Naive thymus-derived CD8-positive, alpha-beta T cell (primary cell): ENCODE data around the gene RNF135. TPM values are rescaled to one million over a fixed set of nuclear protein-coding genes. Genes with fewer than 3 reads are reported as not detected.
A peak's percentile ranks its signal among the peaks of the same experiment; 100 is the strongest.
"Not testable (repeated sequence)": the region's sequence is repeated elsewhere in the genome, so short reads cannot be mapped to it uniquely, and the experiment has no call there.

Source experiments
- ATAC-seq, 2 donors: fragments of 150-1000 bp; cut with Tn5 transposase in 1 of 2; sonication (Bioruptor Pico), chemical (Tn5 transposase) in 1 of 2; 1 replicate in 1 of 2; 2 replicates in 1 of 2; pipeline ENCODE4 v1.10.0; 2021; ENCODE audit warnings: mild to moderate bottlenecking in 2 of 2, moderate library complexity in 2 of 2
- POLR2A ChIA-PET: fragments of 350-600 bp; sonication (Branson Sonifier 250); formaldehyde crosslinking; loops from one replicate; lab custom pipeline; 2021; ENCODE audit warnings: antibody characterized with exemption; lab: Charles Lee
- DNase-seq, 10 donors: peaks; one replicate each; pipeline versions ENCODE4 v3.0.0 to v3.0.0-alpha.2; 2020 to 2022
- H3K27ac Mint-ChIP-seq, 10 donors: one replicate each; pipeline ENCODE4 v1.8.0; 2020 to 2022; ENCODE audit warnings: mild to moderate bottlenecking in 10 of 10, mixed read lengths in 10 of 10, moderate library complexity in 4 of 10, inconsistent platforms in 1 of 10
- H3K27me3 Mint-ChIP-seq, 5 donors: one replicate each; pipeline ENCODE4 v1.8.0; 2021 to 2022; ENCODE audit warnings: mixed read lengths in 5 of 5
- H3K36me3 Mint-ChIP-seq, 3 donors: one replicate each; pipeline ENCODE4 v1.8.0; 2020 to 2022; ENCODE audit warnings: mixed read lengths in 3 of 3, mild to moderate bottlenecking in 2 of 3, inconsistent platforms in 1 of 3
- H3K4me1 Mint-ChIP-seq, 4 donors: one replicate each; pipeline ENCODE4 v1.8.0; 2021 to 2022; ENCODE audit warnings: mixed read lengths in 4 of 4
- H3K4me3 Mint-ChIP-seq, 10 donors: one replicate each; pipeline ENCODE4 v1.8.0; 2020 to 2022; ENCODE audit warnings: mild to moderate bottlenecking in 10 of 10, mixed read lengths in 10 of 10, moderate library complexity in 6 of 10, inconsistent platforms in 1 of 10
- H3K9me3 Mint-ChIP-seq, 9 donors: one replicate each; pipeline ENCODE4 v1.8.0; 2020 to 2022; ENCODE audit warnings: mixed read lengths in 9 of 9, mild to moderate bottlenecking in 3 of 9, inconsistent platforms in 1 of 9, moderate library complexity in 1 of 9
- polyA plus RNA-seq, 3 donors: library from polyadenylated mRNA; unstranded; fragments of 300-500 nt; fragmentation: Illumina TruSeq; gene quantifications; one replicate each; pipeline ENCODE4 v1.2.3, GENCODE V29; 2021
- total RNA-seq, 8 experiments: library from RNA in 2 of 8; stranded (reverse) in 2 of 8; gene quantifications; one replicate each; pipeline ENCODE4 v1.2.3 and lab custom pipeline; 2021 to 2026

RNF135 gene
- total and polyA plus RNA-seq, 5 experiments from 2014 or later: 2.9 to 5.4 (median 3.3) TPM

GRCh38 chr17:30958187-30958586 lies 12.7 kb upstream of the RNF135 start:
- H3K27ac Mint-ChIP-seq: peak overlapping the region in 3 of 10 donors; percentile 4 to 59 (median 30)
- DNase-seq (no peak), ATAC-seq (no peak)
- no peaks in the 10 kb centered on the region for H3K36me3 Mint-ChIP-seq
- peak overlapping the region in 2 of 10 donors; percentile 0 to 42 for H3K4me3 Mint-ChIP-seq
- H3K4me1 Mint-ChIP-seq: peaks cover 0 to 61% (median 0%) of the 10 kb centered on the region in 4 donors
- H3K9me3 Mint-ChIP-seq: no peaks in the 10 kb centered on the region
- POLR2A ChIA-PET: no interaction called here
- H3K27me3 Mint-ChIP-seq: peaks cover 0 to 13% (median 6%) of the 10 kb centered on the region in 5 donors

GRCh38 chr17:30961209-30962188 lies 9.3 kb upstream of the RNF135 start:
- H3K36me3 Mint-ChIP-seq: no peaks in the 10 kb centered on the region
- H3K27ac Mint-ChIP-seq: peak overlapping the region in 2 of 10 donors; percentile 38 to 86
- peak overlapping the region in 1 of 10 donors; percentile 62 for H3K4me3 Mint-ChIP-seq
- H3K4me1 Mint-ChIP-seq: peaks cover 0 to 42% (median 0%) of the 10 kb centered on the region in 4 donors
- H3K27me3 Mint-ChIP-seq: peaks cover 0 to 13% (median 5%) of the 10 kb centered on the region in 5 donors
- ATAC-seq (no peak), DNase-seq (peak in 1 of 10 donors; percentile 21)
- no peaks in the 10 kb centered on the region for H3K9me3 Mint-ChIP-seq
- POLR2A ChIA-PET: no interaction called here

GRCh38 chr17:30964312-30964711 lies 6.5 kb upstream of the RNF135 start:
- H3K4me1 Mint-ChIP-seq: peaks cover 0 to 37% (median 2%) of the 10 kb centered on the region in 4 donors
- H3K36me3 Mint-ChIP-seq, H3K9me3 Mint-ChIP-seq, POLR2A ChIA-PET, H3K27me3 Mint-ChIP-seq, ATAC-seq, DNase-seq, H3K4me3 Mint-ChIP-seq, H3K27ac Mint-ChIP-seq: not testable (repeated sequence)

- no peak for DNase-seq
- Mint-ChIP-seq H3K36me3 (no peaks in the 10 kb centered on the region), H3K4me1 (peaks cover 0 to 35% (median 4%) of the 10 kb centered on the region in 4 donors), H3K27me3 (peaks cover 1 to 9% (median 4%) of the 10 kb centered on the region in 5 donors), H3K9me3 (no peaks in the 10 kb centered on the region), H3K4me3 (no peak overlapping the region), H3K27ac (no peak overlapping the region)
- no peak for ATAC-seq
- POLR2A ChIA-PET: no interaction called here
Observed at GRCh38 chr17:30964876-30965275, 6.0 kb upstream of the RNF135 start.

DNA sequence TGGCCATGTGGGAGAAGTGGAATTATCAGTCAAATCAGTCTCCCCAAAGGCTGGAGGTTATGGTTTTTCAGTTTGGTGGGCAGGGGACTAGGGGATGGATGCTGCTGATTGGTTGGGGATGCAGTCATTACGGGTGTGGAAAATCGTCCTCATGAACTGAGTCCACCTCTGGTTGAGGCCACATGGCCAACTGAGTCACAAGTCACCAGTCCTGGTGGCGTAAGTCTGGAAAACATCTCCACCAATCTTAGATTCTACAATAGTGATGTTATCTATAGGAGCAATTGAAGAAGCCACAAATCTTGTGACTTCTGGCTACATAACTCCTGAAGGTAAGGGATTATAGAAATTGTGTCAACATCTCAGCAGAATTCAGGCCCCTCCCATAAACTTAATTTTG lies 5.2 kb upstream of the RNF135 start:
- no peaks in the 10 kb centered on the region for H3K36me3 Mint-ChIP-seq
- no peak overlapping the region for H3K4me3 Mint-ChIP-seq
- peaks cover 4 to 41% (median 12%) of the 10 kb centered on the region in 4 donors for H3K4me1 Mint-ChIP-seq
- ATAC-seq: no peak
- no peaks in the 10 kb centered on the region for H3K9me3 Mint-ChIP-seq
- POLR2A ChIA-PET: no interaction called here
- no peak overlapping the region for H3K27ac Mint-ChIP-seq
- peaks cover 5 to 17% (median 8%) of the 10 kb centered on the region in 5 donors for H3K27me3 Mint-ChIP-seq
- DNase-seq: no peak

DNA sequence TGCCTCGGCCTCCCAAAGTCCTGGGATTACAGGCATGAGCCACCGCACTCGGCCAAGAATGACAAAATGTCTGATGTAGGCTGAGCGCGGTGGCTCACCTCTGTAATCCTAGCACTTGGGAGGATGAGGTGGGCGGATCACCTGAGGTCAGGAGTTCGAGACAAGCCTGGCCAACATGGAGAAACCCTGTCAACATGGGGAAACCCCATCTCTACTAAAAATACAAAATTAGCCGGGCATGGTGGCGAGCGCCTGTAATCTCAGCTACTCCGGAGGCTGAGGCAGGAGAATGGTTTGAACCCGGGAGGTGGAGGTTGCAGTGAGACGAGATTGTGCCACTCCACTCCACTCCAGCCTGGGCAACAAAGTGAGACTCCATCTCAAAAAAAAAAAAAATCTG lies 2.9 kb upstream of the RNF135 start:
- not testable (repeated sequence) for H3K4me3 Mint-ChIP-seq, DNase-seq, ATAC-seq, H3K27ac Mint-ChIP-seq, H3K9me3 Mint-ChIP-seq, H3K36me3 Mint-ChIP-seq
- Mint-ChIP-seq H3K4me1 (peaks cover 6 to 37% (median 26%) of the 10 kb centered on the region in 4 donors), H3K27me3 (peaks cover 5 to 28% (median 11%) of the 10 kb centered on the region in 5 donors)
- POLR2A ChIA-PET: interaction anchor here (1.2 kb wide), 1 partner anchor 40 kb away, joined by 3 read pairs; no protein-coding TSS in a partner anchor

- POLR2A ChIA-PET: interaction anchor here (0.6 to 1.3 kb wide), 4 partner anchors 38 to 1572 kb away, joined by 6 to 8 read pairs (median 6); no protein-coding TSS in a partner anchor
- Mint-ChIP-seq H3K4me3 (peak overlapping the region; percentile 90 to 97 (median 95)), H3K36me3 (peaks cover under 1 to 6% (median 4%) of the 10 kb centered on the region in 3 donors), H3K27me3 (peaks cover 5 to 33% (median 12%) of the 10 kb centered on the region in 5 donors), H3K9me3 (peaks cover 0 to 2% (median 0%) of the 10 kb centered on the region in 9 donors), H3K4me1 (peaks cover 7 to 49% (median 28%) of the 10 kb centered on the region in 4 donors), H3K27ac (peak overlapping the region in 9 of 10 donors; percentile 66 to 92 (median 86))
- ATAC-seq: peak; percentile 18 to 33
- peak in 5 of 10 donors; percentile 4 to 21 (median 13) for DNase-seq
Observed at GRCh38 chr17:30969989-30970830, 629 bp upstream of the RNF135 start.

DNA sequence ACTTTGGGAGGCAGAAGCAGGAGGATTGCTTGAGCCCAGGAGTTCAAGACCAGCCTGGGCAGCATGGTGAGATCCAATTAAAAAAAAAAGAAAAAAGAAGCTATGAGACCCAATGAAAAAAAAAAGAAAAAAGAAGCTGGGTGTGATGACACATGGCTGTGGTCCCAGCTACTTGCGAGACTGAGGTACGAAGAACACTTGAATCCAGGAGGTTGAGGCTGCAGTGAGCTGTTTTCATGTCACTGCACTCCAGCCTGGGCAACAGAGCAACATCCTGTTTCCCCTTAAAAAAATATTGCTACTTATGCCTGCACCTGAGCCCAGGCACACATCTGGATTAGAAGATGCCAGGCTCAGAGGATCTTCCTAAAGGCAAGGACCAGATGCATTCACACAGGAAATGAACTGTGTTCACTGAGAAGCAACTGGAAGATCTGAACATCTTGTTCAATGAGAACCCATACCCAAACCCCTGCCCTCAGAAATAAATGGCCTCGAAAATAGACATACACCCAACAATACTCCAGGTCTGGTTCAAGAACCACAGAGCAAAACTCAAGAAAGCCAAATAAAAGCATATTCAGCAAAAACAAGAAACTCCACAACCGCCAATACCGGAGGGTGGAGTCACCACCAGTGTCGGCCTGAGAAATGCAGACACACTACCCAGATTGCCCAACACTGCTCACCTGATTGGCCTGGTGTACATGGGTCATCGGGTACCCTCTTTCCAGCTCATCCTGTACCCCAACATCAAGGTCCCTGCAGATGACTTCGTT lies 4.4 kb downstream of the RNF135 start:
- Mint-ChIP-seq H3K27ac (peak overlapping the region in 3 of 10 donors; percentile 40 to 74 (median 50)), H3K36me3 (peaks cover 6 to 13% (median 13%) of the 10 kb centered on the region in 3 donors), H3K4me3 (peak overlapping the region in 2 of 10 donors; percentile 18 to 25), H3K9me3 (peaks cover 0 to 5% (median 0%) of the 10 kb centered on the region in 9 donors), H3K4me1 (peaks cover 8 to 40% (median 21%) of the 10 kb centered on the region in 4 donors), H3K27me3 (peaks cover 2 to 22% (median 5%) of the 10 kb centered on the region in 5 donors)
- peak in 1 of 10 donors; percentile 2 for DNase-seq
- ATAC-seq: no peak
- POLR2A ChIA-PET: interaction anchor here (0.7 kb wide), 2 partner anchors 134 to 1031 kb away, joined by 3 read pairs; no protein-coding TSS in a partner anchor

DNA sequence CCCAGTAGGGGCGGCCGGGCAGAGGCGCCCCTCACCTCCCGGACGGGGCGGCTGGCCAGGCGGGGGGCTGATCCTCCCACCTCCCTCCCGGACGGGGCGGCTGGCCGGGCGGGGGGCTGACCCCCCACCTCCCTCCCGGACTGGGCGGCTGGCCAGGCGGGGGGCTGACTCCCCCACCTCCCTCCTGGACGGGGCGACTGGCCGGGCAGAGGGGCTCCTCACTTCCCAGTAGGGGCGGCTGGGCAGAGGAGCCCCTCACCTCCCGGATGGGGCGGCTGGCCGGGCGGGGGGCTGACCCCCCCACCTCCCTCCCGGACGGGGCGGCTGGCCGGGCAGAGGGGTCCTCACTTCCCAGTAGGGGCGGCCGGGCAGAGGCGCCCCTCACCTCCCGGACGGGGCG lies 9.1 kb downstream of the RNF135 start:
- H3K4me3 Mint-ChIP-seq, POLR2A ChIA-PET, H3K9me3 Mint-ChIP-seq, H3K27me3 Mint-ChIP-seq, H3K27ac Mint-ChIP-seq, ATAC-seq, H3K36me3 Mint-ChIP-seq, DNase-seq: not testable (repeated sequence)
- H3K4me1 Mint-ChIP-seq: peaks cover 0 to 14% (median 2%) of the 10 kb centered on the region in 4 donors

DNA sequence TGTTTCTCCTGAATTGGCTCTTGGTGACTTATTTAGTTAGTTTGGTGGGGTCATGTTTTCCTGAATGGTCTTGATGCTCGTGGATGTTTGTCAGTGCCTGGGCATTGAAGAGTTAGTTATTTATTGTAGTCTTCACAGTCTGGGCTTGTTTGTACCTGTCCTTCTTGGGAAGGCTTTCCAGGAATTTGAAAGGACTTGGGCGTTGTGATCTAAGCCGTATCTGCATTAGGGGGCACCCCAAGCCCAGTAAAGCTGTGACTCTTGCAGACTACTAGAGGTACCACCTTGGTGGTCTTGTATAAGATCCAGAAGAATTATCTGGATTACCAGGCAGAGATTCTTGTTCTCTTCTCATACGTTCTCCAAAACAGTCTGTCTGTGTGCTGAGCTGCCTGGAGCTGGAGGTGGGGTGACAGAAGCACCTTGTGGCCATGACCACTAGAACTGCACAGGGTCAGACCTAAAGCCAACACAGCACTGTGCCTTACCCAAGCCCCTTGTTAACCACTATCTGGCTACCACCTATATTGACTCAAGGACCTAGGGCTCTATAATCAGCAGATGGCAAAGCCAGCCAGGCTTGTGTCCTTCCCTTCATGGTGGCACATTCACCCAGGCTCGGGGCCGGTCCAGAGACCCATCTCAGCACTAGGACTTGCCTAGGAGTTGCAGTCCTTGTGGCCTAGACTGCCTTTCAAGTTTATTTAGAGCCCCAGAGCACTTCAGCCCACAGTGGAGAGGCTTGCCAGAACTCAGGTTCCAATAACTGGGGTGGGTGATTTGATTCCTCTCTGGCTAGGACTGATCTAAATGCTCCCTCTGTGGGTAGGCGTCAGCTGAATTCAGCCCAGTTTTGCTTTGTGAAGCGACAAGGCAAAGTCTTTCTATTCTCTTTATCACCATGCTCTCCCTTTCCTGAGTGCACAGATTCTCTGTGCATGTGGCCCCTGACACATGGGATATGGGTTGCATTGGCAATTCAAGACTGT lies 11.0 kb downstream of the RNF135 start:
- no peak overlapping the region for H3K4me3 Mint-ChIP-seq
- H3K36me3 Mint-ChIP-seq: peaks cover 2 to 9% (median 2%) of the 10 kb centered on the region in 3 donors
- peak overlapping the region in 1 of 10 donors; percentile 28 for H3K27ac Mint-ChIP-seq
- peaks cover 0 to 2% (median 0%) of the 10 kb centered on the region in 5 donors for H3K27me3 Mint-ChIP-seq
- no peaks in the 10 kb centered on the region for H3K9me3 Mint-ChIP-seq
- DNase-seq: no peak
- peaks cover 0 to 6% (median under 1%) of the 10 kb centered on the region in 4 donors for H3K4me1 Mint-ChIP-seq
- no peak for ATAC-seq
- POLR2A ChIA-PET: no interaction called here
